ENCODE measurements around the gene ZNF296. TPM values are rescaled to one million over a fixed set of nuclear protein-coding genes. Genes with fewer than 3 reads are reported as not detected.

Gene ZNF296
- total RNA-seq, 1 donor from 2014 or later, result 1.1 TPM

GRCh38 chr19:45074744-45075300, 1.5 kb downstream of the ZNF296 start:
- no peak for DNase-seq (ENCODE audit: low spot score in 2 of 2, unreplicated experiment in 2 of 2)
- TF ChIP-seq CTCF (IDR thresholded peaks at IDR 0.05; ENCODE audit: unreplicated experiment), result no peak
- no peaks in the 10 kb centered on the region for H3K9me3 Mint-ChIP-seq
- peaks cover 22% of the 10 kb centered on the region for H3K27me3 Mint-ChIP-seq (ENCODE audit: low read depth)
- H3K36me3 Mint-ChIP-seq, result peaks cover 2% of the 10 kb centered on the region
- peaks cover 11% of the 10 kb centered on the region for H3K4me1 Mint-ChIP-seq
- no peak overlapping the region for H3K27ac Mint-ChIP-seq
- H3K4me3 Mint-ChIP-seq, result peak overlapping the region; percentile 14

- no peak overlapping the region for H3K4me3 Mint-ChIP-seq
- peaks cover 7% of the 10 kb centered on the region for H3K36me3 Mint-ChIP-seq
- H3K27me3 Mint-ChIP-seq (ENCODE audit: low read depth), result peaks cover 19% of the 10 kb centered on the region
- no peaks in the 10 kb centered on the region for H3K9me3 Mint-ChIP-seq
- TF ChIP-seq CTCF (IDR thresholded peaks at IDR 0.05; ENCODE audit: unreplicated experiment), result no peak
- H3K27ac Mint-ChIP-seq, result no peak overlapping the region
- peaks cover 6% of the 10 kb centered on the region for H3K4me1 Mint-ChIP-seq
- no peak for DNase-seq (ENCODE audit: low spot score in 2 of 2, unreplicated experiment in 2 of 2)
Observed at GRCh38 chr19:45071969-45072790, 4.1 kb downstream of the ZNF296 start.

GRCh38 chr19:45071545-45071938, 4.7 kb downstream of the ZNF296 start:
- H3K27ac Mint-ChIP-seq, result no peak overlapping the region
- H3K27me3 Mint-ChIP-seq (ENCODE audit: low read depth), result peaks cover 12% of the 10 kb centered on the region
- H3K4me3 Mint-ChIP-seq, result no peak overlapping the region
- DNase-seq (ENCODE audit: low spot score in 2 of 2, unreplicated experiment in 2 of 2), result no peak
- H3K9me3 Mint-ChIP-seq, result no peaks in the 10 kb centered on the region
- H3K36me3 Mint-ChIP-seq, result peaks cover 7% of the 10 kb centered on the region
- peaks cover 1% of the 10 kb centered on the region for H3K4me1 Mint-ChIP-seq
- TF ChIP-seq CTCF (IDR thresholded peaks at IDR 0.05; ENCODE audit: unreplicated experiment), result no peak

GRCh38 chr19:45070861-45071544, 5.3 kb downstream of the ZNF296 start:
- no peak overlapping the region for H3K27ac Mint-ChIP-seq
- H3K4me3 Mint-ChIP-seq, result no peak overlapping the region
- peaks cover 7% of the 10 kb centered on the region for H3K36me3 Mint-ChIP-seq
- no peaks in the 10 kb centered on the region for H3K9me3 Mint-ChIP-seq
- DNase-seq (ENCODE audit: low spot score in 2 of 2, unreplicated experiment in 2 of 2), result no peak
- H3K27me3 Mint-ChIP-seq (ENCODE audit: low read depth), result peaks cover 10% of the 10 kb centered on the region
- TF ChIP-seq CTCF (IDR thresholded peaks at IDR 0.05; ENCODE audit: unreplicated experiment), result no peak
- H3K4me1 Mint-ChIP-seq, result no peaks in the 10 kb centered on the region

GRCh38 chr19:45070214-45070613, 6.1 kb downstream of the ZNF296 start:
- Mint-ChIP-seq H3K27ac (no peak overlapping the region), H3K27me3 (ENCODE audit: low read depth) (peaks cover 5% of the 10 kb centered on the region), H3K36me3 (peaks cover 12% of the 10 kb centered on the region), H3K9me3 (no peaks in the 10 kb centered on the region), H3K4me3 (no peak overlapping the region), H3K4me1 (no peaks in the 10 kb centered on the region)
- TF ChIP-seq CTCF (IDR thresholded peaks at IDR 0.05; ENCODE audit: unreplicated experiment), result no peak
- DNase-seq (ENCODE audit: low spot score in 2 of 2, unreplicated experiment in 2 of 2), result no peak
